DOHH2 (cell line): ENCODE measurements around the gene PSMA7.

ENCODE experiments used
- H3F3A ChIP-seq: fragments of 200-600 bp; sonication (generic), shearing (Covaris generic); 2 replicates; pipeline ENCODE4 v1.6.0; 2016; ENCODE audit warnings: antibody characterized with exemption, mild to moderate bottlenecking; ENCODE audit not compliant: control insufficient read depth, insufficient read depth
- H3K27ac ChIP-seq: fragments of 200-600 bp; sonication (generic); 2 replicates; pipeline ENCODE4 v1.5.1; 2014; ENCODE audit warnings: low read depth, mild to moderate bottlenecking, low read length, moderate library complexity
- H3K27me3 ChIP-seq: fragments of 200-600 bp; sonication (generic); 2 replicates; pipeline ENCODE4 v1.6.1; 2014; ENCODE audit warnings: mild to moderate bottlenecking, low read length, mixed read lengths; ENCODE audit not compliant: control insufficient read depth
- H3K36me3 ChIP-seq: fragments of 200-600 bp; sonication (generic); 2 replicates; pipeline ENCODE4 v1.6.1; 2014; ENCODE audit warnings: mild to moderate bottlenecking, low read length, moderate library complexity, mixed read lengths; ENCODE audit not compliant: control insufficient read depth
- H3K4me1 ChIP-seq: fragments of 200-600 bp; sonication (generic); 2 replicates; pipeline ENCODE4 v1.6.1; 2014; ENCODE audit warnings: mild to moderate bottlenecking, low read length, mixed read lengths; ENCODE audit not compliant: control insufficient read depth
- H3K4me2 ChIP-seq: fragments of 200-600 bp; sonication (generic); 2 replicates; pipeline ENCODE4 v1.6.0; 2014; ENCODE audit warnings: mild to moderate bottlenecking, low read length, moderate library complexity
- H3K4me3 ChIP-seq: fragments of 200-600 bp; sonication (generic); 2 replicates; pipeline ENCODE4 v1.5.1; 2014; ENCODE audit warnings: mild to moderate bottlenecking, low read length, mixed read lengths
- H3K79me2 ChIP-seq: fragments of 200-600 bp; sonication (generic); 2 replicates; pipeline ENCODE4 v1.6.1; 2014; ENCODE audit warnings: mild to moderate bottlenecking, low read length, mixed read lengths; ENCODE audit not compliant: control insufficient read depth
- H3K9me2 ChIP-seq: fragments of 200-600 bp; sonication (generic); replicated peaks from 2 replicates; pipeline ENCODE4 v1.6.1; 2014; ENCODE audit warnings: mild to moderate bottlenecking, low read length, mixed read lengths; ENCODE audit not compliant: control insufficient read depth
- H3K9me3 ChIP-seq: fragments of 200-600 bp; sonication (generic); 2 replicates; pipeline ENCODE4 v1.6.1; 2014; ENCODE audit warnings: antibody characterized with exemption, low read length, mixed read lengths; ENCODE audit not compliant: control insufficient read depth, insufficient read depth
- H4K20me1 ChIP-seq: fragments of 200-600 bp; sonication (generic); 2 replicates; pipeline ENCODE4 v1.6.0; 2014; ENCODE audit warnings: low read depth, mild to moderate bottlenecking, antibody characterized with exemption, low read length, moderate library complexity; ENCODE audit not compliant: control insufficient read depth, insufficient read depth
- EZH2phosphoT487 ChIP-seq: fragments of 200-600 bp; sonication (generic); IDR thresholded peaks from 2 replicates; pipeline ENCODE4 v1.6.1; 2017; ENCODE audit warnings: borderline replicate concordance, mild to moderate bottlenecking, antibody characterized with exemption, low read length, moderate library complexity, mixed read lengths
- TF ChIP-seq, protein P1 (sequence below): fragments of 200-600 bp; sonication (generic); IDR thresholded peaks from one replicate; pipeline ENCODE4 v1.5.1; 2014; ENCODE audit warnings: antibody characterized with exemption, mild to moderate bottlenecking, low read depth, low read length; ENCODE audit not compliant: poor library complexity, severe bottlenecking

Gene PSMA7

DNA sequence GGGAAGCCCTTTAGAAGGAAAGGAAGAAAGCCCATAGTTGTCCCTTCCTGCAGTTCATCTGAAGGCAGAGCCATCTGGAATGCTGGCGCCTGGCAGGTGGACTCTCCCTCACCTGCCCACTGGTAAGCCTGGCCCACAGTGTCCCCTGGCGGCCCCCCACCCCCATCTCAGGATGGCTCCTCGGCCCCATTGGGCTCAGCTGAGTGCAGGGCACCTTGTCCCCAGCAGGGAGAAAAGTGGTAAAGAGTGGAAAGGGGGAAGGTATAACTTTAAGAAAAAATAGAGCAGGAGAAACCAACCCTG, 13.0 kb upstream of the PSMA7 start:
- Histone ChIP-seq H3K4me1 (no peaks in the 10 kb centered on the region), H3K9me3 (no peaks in the 10 kb centered on the region), H3K27ac (no peak overlapping the region), H3K4me2 (no peak overlapping the region), H3K79me2 (peaks cover 76% of the 10 kb centered on the region), H3K27me3 (no peaks in the 10 kb centered on the region), H4K20me1 (no peaks in the 10 kb centered on the region; the same call in 1 of the 2 replicates), H3F3A (no peaks in the 10 kb centered on the region), H3K36me3 (peaks cover 8% of the 10 kb centered on the region; the same call in 1 of the 2 replicates), H3K9me2 (no peaks in the 10 kb centered on the region), H3K4me3 (no peak overlapping the region)
- TF ChIP-seq, protein P1, sequence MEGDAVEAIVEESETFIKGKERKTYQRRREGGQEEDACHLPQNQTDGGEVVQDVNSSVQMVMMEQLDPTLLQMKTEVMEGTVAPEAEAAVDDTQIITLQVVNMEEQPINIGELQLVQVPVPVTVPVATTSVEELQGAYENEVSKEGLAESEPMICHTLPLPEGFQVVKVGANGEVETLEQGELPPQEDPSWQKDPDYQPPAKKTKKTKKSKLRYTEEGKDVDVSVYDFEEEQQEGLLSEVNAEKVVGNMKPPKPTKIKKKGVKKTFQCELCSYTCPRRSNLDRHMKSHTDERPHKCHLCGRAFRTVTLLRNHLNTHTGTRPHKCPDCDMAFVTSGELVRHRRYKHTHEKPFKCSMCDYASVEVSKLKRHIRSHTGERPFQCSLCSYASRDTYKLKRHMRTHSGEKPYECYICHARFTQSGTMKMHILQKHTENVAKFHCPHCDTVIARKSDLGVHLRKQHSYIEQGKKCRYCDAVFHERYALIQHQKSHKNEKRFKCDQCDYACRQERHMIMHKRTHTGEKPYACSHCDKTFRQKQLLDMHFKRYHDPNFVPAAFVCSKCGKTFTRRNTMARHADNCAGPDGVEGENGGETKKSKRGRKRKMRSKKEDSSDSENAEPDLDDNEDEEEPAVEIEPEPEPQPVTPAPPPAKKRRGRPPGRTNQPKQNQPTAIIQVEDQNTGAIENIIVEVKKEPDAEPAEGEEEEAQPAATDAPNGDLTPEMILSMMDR, result no peak
- TF ChIP-seq EZH2phosphoT487, result no peak

DNA sequence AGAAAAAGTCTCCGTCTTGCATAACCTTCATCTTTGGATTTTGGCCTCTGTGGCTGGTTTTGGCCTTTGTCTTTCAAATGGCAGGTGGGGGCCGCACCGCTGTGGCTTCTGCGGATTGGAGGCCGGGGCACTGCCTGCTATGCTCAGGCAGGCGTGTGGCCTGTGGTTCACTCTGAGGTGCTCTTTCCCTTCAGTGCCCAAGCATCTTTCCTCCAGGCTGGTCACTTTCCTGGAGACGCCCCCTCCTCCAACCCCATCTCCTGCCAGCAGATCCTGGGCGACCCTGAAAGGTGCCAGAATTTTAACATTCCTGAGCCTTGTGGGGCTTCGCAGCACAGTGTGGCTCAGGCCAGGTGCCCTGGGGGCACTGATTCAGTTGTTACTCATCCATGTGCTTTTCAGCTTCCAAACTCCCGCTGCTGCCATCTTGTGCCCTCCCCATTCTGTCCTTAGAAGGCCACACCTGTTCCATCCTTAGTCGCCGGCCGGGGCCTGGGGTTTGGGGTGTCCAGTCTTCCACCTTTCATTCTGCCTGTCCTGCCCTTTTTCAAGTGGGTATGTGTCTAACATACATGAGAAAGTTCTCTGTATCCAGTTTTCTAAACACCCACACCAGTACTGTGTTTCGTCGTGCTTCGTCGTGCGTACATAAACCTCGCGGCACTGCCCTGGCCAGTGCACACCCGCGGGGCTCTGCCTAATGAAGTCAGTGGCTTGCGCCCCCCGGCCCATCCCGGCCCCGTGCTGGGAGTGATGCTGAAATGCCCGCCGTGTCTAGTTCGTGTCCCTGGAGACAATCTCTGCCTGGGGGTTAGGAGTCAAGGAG, 12.4 kb upstream of the PSMA7 start:
- Histone ChIP-seq H3K79me2 (peaks cover 82% of the 10 kb centered on the region), H3K4me3 (no peak overlapping the region), H3F3A (no peaks in the 10 kb centered on the region), H3K4me2 (no peak overlapping the region), H3K27ac (no peak overlapping the region), H3K4me1 (no peaks in the 10 kb centered on the region), H3K9me2 (no peaks in the 10 kb centered on the region), H3K9me3 (no peaks in the 10 kb centered on the region), H3K27me3 (no peaks in the 10 kb centered on the region), H4K20me1 (no peaks in the 10 kb centered on the region; the same call in 1 of the 2 replicates), H3K36me3 (peaks cover 8% of the 10 kb centered on the region; the same call in 1 of the 2 replicates)
- TF ChIP-seq, protein P1, result no peak
- no peak for TF ChIP-seq EZH2phosphoT487

DNA sequence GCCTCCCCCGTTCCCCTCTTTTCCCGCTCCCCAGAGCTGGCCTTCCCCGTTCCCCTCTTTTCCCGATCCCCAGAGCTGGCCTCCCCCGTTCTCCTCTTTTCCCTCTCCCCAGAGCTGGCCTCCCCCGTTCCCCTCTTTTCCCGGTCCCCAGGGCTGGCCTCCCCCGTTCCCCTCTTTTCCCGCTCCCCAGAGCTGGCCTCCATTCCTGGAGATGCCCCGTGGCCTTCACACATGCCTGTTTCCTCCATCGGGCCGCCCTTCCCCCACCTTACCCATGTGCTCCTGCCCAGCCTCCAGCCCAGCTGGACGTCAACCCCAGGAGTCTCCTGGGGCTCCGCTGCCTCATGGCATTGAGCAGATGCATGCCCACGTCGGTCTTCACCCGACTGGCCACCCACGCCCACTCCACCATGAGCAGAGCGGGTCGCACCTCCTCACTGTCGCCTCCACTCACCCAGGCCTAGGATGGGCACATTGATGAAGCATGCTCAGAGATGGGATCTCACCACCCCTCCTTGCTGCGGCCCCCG, 8.7 kb upstream of the PSMA7 start:
- peaks cover 8% of the 10 kb centered on the region; the same call in 1 of the 2 replicates for H4K20me1 ChIP-seq
- H3K9me2 ChIP-seq, result no peaks in the 10 kb centered on the region
- no peaks in the 10 kb centered on the region for H3K27me3 ChIP-seq
- peaks cover 96% of the 10 kb centered on the region for H3K79me2 ChIP-seq
- no peaks in the 10 kb centered on the region for H3F3A ChIP-seq
- no peak for TF ChIP-seq EZH2phosphoT487
- TF ChIP-seq, protein P1, result no peak
- no peak overlapping the region for H3K4me3 ChIP-seq
- no peaks in the 10 kb centered on the region for H3K9me3 ChIP-seq
- no peaks in the 10 kb centered on the region for H3K4me1 ChIP-seq
- peaks cover 8% of the 10 kb centered on the region; the same call in 1 of the 2 replicates for H3K36me3 ChIP-seq
- no peak overlapping the region for H3K27ac ChIP-seq
- H3K4me2 ChIP-seq, result no peak overlapping the region
